Panc1 (cell line): ENCODE data around the gene PKD1L1.

Experiments used
- CTCF ChIP-seq: fragments of 450-650 bp; IDR thresholded peaks from 2 replicates; pipeline ENCODE4 v1.5.1; 2017; ENCODE audit warnings: mild to moderate bottlenecking
- POLR2AphosphoS5 ChIP-seq: IDR thresholded peaks from 2 replicates; pipeline ENCODE4 v1.6.1; 2012; ENCODE audit warnings: mild to moderate bottlenecking, low read depth, low read length, moderate library complexity

- TF ChIP-seq POLR2AphosphoS5: no peak
- no peak for TF ChIP-seq CTCF
Measured at GRCh38 chr7:47935336-47935735, 12.9 kb downstream of the PKD1L1 start.
